ENCODE measurements around the gene MOK.

- TF ChIP-seq POLR2A (IDR thresholded peaks at IDR 0.05) (no peak), POLR2AphosphoS5 (IDR thresholded peaks at IDR 0.05; ENCODE audit: insufficient read depth in 1 of 2, low read depth in 1 of 2) (no peak)
Observed at GRCh38 chr14:102223682-102224081, 81.3 kb downstream of the MOK start.

Measured in vagina (tissue), 2 donors.